HPDE6-E6E7 (cell line): Measurements from ENCODE around the gene IQCM.

Source experiments
- DNase-seq: peaks from one replicate; pipeline ENCODE4 v3.0.0; 2011; ENCODE audit warnings: missing footprints; ENCODE audit errors: extremely low spot score

Gene IQCM

GRCh38 chr4:149306537-149306936 is 509.1 kb downstream of the IQCM start:
- no peak for DNase-seq
